Osteoblast (primary cell): ENCODE data around the gene EXOSC2. TPM values are rescaled to one million over a fixed set of nuclear protein-coding genes. Genes with fewer than 3 reads are reported as not detected.
A peak's percentile ranks its signal among the peaks of the same experiment; 100 is the strongest.

ENCODE experiments used
- DNase-seq: peaks from one replicate; pipeline ENCODE4 v3.0.0; 2011; ENCODE audit warnings: low spot score, mixed read lengths; ENCODE audit not compliant: insufficient read length; ENCODE audit errors: missing footprints
- H2AFZ ChIP-seq: 2 replicates; pipeline ENCODE4 v1.6.0; 2011; ENCODE audit warnings: mild to moderate bottlenecking, low read length
- H3K27ac ChIP-seq: 2 replicates; pipeline ENCODE4 v1.5.1; 2011; ENCODE audit warnings: mild to moderate bottlenecking, low read depth, low read length, moderate library complexity
- H3K27me3 ChIP-seq: 2 replicates; pipeline ENCODE4 v1.6.0; 2012; ENCODE audit warnings: mild to moderate bottlenecking, control low read depth, inconsistent platforms, low read length, moderate library complexity; ENCODE audit not compliant: insufficient read depth
- H3K36me3 ChIP-seq: 2 replicates; pipeline ENCODE4 v1.5.1; 2011; ENCODE audit warnings: mild to moderate bottlenecking, low read length, control low read depth, moderate library complexity; ENCODE audit not compliant: insufficient read depth
- H3K4me1 ChIP-seq: 2 replicates; pipeline ENCODE4 v1.5.1; 2011; ENCODE audit warnings: mild to moderate bottlenecking, low read length, control low read depth, moderate library complexity; ENCODE audit not compliant: insufficient read depth
- H3K4me2 ChIP-seq: 2 replicates; pipeline ENCODE4 v1.6.0; 2011; ENCODE audit warnings: mild to moderate bottlenecking, low read length; ENCODE audit not compliant: insufficient read depth
- H3K4me3 ChIP-seq: fragments of 200-600 bp; sonication (generic); 3 replicates; pipeline ENCODE4 v1.5.1; 2012; ENCODE audit warnings: mild to moderate bottlenecking, low read length, inconsistent platforms; ENCODE audit not compliant: insufficient read depth
- H3K79me2 ChIP-seq: 2 replicates; pipeline ENCODE4 v1.6.0; 2012; ENCODE audit warnings: mild to moderate bottlenecking, low read length, control low read depth, inconsistent platforms; ENCODE audit not compliant: insufficient read depth
- H3K9me3 ChIP-seq: 2 replicates; pipeline ENCODE4 v1.5.1; 2011; ENCODE audit warnings: low read depth, low read length, control low read depth
- H4K20me1 ChIP-seq: 2 replicates; pipeline ENCODE4 v1.6.0; 2012; ENCODE audit warnings: mild to moderate bottlenecking, low read length, control low read depth; ENCODE audit not compliant: insufficient read depth
- total RNA-seq: library from RNA; depleted of rRNA; stranded (reverse); fragments of >200 nt; gene quantifications from 2 replicates; pipeline ENCODE4 v1.2.3, GENCODE V29; 2012
- TF ChIP-seq, protein P1 (sequence below): IDR thresholded peaks from 2 replicates; pipeline ENCODE4 v1.5.1; 2011; ENCODE audit warnings: mild to moderate bottlenecking, low read depth, low read length, moderate library complexity; ENCODE audit errors: extremely low read depth

The EXOSC2 gene
- total RNA-seq, 1 donor = 22.1 TPM

DNA sequence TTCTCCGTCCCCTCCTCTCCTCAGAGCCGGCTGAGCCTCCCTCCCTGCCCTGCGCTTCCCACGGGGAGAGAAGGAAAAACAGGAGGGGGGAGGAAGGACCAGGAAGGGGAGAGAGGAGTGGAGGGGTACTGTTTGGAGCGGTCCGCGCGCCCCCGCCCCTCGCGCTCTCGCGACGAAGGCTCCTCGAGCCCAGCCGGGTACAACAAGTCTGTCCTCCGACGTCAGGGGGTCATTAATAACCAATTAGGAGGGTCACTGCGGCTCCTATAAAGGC, 29.7 kb upstream of the EXOSC2 start:
- H4K20me1 ChIP-seq = no peaks in the 10 kb centered on the region
- no peaks in the 10 kb centered on the region for H3K4me1 ChIP-seq
- peaks cover 91% of the 10 kb centered on the region for H3K27me3 ChIP-seq
- no peak for DNase-seq
- H3K79me2 ChIP-seq = no peaks in the 10 kb centered on the region
- no peak overlapping the region for H3K27ac ChIP-seq
- TF ChIP-seq, protein P1, sequence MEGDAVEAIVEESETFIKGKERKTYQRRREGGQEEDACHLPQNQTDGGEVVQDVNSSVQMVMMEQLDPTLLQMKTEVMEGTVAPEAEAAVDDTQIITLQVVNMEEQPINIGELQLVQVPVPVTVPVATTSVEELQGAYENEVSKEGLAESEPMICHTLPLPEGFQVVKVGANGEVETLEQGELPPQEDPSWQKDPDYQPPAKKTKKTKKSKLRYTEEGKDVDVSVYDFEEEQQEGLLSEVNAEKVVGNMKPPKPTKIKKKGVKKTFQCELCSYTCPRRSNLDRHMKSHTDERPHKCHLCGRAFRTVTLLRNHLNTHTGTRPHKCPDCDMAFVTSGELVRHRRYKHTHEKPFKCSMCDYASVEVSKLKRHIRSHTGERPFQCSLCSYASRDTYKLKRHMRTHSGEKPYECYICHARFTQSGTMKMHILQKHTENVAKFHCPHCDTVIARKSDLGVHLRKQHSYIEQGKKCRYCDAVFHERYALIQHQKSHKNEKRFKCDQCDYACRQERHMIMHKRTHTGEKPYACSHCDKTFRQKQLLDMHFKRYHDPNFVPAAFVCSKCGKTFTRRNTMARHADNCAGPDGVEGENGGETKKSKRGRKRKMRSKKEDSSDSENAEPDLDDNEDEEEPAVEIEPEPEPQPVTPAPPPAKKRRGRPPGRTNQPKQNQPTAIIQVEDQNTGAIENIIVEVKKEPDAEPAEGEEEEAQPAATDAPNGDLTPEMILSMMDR = no peak
- no peak overlapping the region for H2AFZ ChIP-seq
- H3K4me3 ChIP-seq = no peak overlapping the region
- no peaks in the 10 kb centered on the region for H3K36me3 ChIP-seq
- H3K9me3 ChIP-seq = no peaks in the 10 kb centered on the region
- H3K4me2 ChIP-seq = no peak overlapping the region

DNA sequence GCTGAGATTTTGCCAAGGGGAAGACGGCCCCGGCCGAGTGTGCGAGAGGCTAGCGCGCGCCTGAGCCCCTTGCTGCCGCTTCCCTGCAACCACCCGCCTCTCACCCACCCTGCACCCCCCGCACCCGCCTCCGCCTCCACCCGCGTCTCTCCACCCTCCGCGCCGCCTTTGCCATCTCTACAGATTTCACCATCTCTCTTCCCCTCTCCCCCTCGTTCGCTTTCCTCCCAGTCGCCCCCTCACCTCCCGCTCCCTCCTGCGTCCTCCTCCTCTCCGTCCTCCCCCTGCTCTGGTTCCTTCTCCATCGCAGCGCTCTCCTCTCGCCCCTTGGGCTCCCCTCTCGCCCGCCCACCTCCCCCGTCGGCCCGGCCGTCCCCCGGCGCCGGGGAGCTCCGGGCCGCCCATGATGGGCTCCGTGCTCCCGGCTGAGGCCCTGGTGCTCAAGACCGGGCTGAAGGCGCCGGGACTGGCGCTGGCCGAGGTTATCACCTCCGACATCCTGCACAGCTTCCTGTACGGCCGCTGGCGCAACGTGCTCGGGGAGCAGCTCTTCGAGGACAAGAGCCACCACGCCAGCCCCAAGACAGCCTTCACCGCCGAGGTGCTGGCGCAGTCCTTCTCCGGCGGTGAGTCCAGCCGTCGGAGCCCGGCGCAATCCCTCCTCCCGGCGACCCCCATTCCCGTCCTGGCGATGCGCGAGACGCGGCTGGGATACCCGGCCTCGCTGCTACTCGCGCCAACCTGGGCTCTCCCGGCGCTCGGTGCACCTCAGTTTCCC, 29.1 kb upstream of the EXOSC2 start, which contains the start of gene PRDM12:
Gene PRDM12 (plus strand): TSS at position 344 of the 778 bp plus-strand sequence. CDS start 60 bp downstream, at position 404.
- Histone ChIP-seq H3K27ac (no peak within 1 kb of the TSS), H3K4me2 (no peak within 1 kb of the TSS), H3K79me2 (no peaks in the 10 kb centered on the region), H3K4me1 (no peaks in the 10 kb centered on the region), H3K36me3 (no peaks in the 10 kb centered on the region), H3K4me3 (no peak within 1 kb of the TSS), H2AFZ (no peak within 1 kb of the TSS), H3K9me3 (no peaks in the 10 kb centered on the region), H3K27me3 (peaks cover 86% of the 10 kb centered on the region), H4K20me1 (no peaks in the 10 kb centered on the region)
- peak; percentile 87 for DNase-seq
- TF ChIP-seq, protein P1 = no peak

DNA sequence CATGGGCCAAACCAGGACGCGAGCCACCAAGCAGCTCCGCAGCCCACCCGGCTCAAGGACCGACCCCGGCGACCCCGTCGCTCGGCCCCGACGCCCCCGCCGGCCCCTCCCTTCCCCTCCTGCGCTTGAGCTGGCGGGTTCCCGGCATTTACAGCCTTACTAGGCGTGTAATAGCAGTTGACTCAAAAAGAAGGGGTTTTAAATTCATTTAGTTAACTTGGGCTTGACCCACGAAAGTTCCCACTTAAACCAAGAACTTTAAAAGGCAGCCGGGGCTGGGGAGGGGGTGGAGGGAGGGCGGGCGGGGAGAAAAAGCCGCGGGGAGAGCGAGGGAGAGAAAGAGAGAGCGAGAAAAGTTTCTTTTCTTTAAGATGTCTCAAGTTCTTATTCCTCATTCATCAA, 28.6 kb upstream of the EXOSC2 start:
- no peaks in the 10 kb centered on the region for H3K4me1 ChIP-seq
- H3K4me3 ChIP-seq = no peak overlapping the region
- H3K27ac ChIP-seq = no peak overlapping the region
- H3K79me2 ChIP-seq = no peaks in the 10 kb centered on the region
- H4K20me1 ChIP-seq = no peaks in the 10 kb centered on the region
- no peak overlapping the region for H2AFZ ChIP-seq
- TF ChIP-seq, protein P1 = no peak
- no peaks in the 10 kb centered on the region for H3K36me3 ChIP-seq
- no peaks in the 10 kb centered on the region for H3K9me3 ChIP-seq
- DNase-seq = peak; percentile 92
- no peak overlapping the region for H3K4me2 ChIP-seq
- H3K27me3 ChIP-seq = peaks cover 81% of the 10 kb centered on the region

DNA sequence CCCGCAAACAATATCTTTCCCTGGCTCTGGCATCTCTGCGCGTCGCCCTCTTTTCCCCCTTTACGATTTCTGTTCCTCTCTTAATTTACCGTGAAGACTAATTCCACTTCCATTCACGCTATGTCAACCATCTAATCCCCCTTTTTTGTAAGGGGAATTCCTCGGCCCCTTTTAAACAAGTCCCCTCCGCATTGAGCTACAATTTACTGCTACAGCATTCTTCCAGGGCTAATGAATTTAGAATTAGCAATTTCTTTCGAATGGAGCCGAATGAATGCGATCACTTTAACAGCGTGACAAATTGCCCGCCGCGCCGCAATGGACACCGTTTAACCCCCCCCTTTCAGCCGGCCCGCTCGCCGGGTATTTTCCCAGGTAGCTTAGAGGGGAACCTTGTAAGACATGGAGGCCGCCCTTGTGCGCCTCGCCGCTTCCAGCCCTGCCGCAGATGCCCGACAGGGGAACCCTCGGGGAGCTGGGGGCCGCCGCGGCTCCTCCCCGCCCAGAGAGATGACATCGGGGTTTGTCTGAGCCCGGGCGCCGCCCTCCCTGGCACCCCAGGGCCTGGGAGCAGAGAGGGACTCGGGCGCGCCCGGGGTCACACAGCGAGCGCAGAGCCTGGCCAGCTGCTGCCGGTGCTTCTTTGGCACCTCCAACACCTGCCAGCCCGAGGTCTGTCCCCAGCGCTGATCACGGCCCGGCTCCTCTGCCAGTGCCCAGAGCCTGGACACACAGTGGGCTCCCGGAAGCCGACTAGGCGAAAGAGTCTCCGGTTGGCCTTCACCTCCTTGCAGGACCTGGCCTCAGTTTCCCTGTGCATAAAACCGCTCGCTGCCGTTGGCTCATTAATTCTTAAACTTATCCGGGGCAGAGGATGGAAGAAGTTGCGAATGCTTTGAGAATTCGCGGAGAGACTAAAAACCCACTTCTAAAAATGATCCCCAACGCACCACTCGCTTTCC, 27.9 kb upstream of the EXOSC2 start:
- TF ChIP-seq, protein P1 = no peak
- no peak overlapping the region for H3K27ac ChIP-seq
- no peaks in the 10 kb centered on the region for H3K36me3 ChIP-seq
- peak; percentile 92 for DNase-seq
- H3K79me2 ChIP-seq = no peaks in the 10 kb centered on the region
- no peaks in the 10 kb centered on the region for H3K9me3 ChIP-seq
- H3K4me3 ChIP-seq = no peak overlapping the region
- H4K20me1 ChIP-seq = no peaks in the 10 kb centered on the region
- peaks cover 75% of the 10 kb centered on the region for H3K27me3 ChIP-seq
- H3K4me2 ChIP-seq = no peak overlapping the region
- H3K4me1 ChIP-seq = no peaks in the 10 kb centered on the region
- H2AFZ ChIP-seq = no peak overlapping the region
